Astrocyte of the cerebellum (primary cell): ENCODE measurements around the gene TTC14.
A peak's percentile ranks its signal among the peaks of the same experiment; 100 is the strongest.
"Not testable (repeated sequence)": the region's sequence is repeated elsewhere in the genome, so short reads cannot be mapped to it uniquely, and the experiment has no call there.

Source experiments
- DNase-seq: peaks from one replicate; pipeline ENCODE4 v3.0.0-alpha.2; 2011; ENCODE audit warnings: low read depth
- H3K4me3 ChIP-seq: 2 replicates; pipeline ENCODE4 v1.5.1; 2011; ENCODE audit warnings: mild to moderate bottlenecking, low read depth, low read length, moderate library complexity
- in situ Hi-C: cut with HindIII; loops from 2 replicates; pipeline ENCODE4 v1.10.0; 2017; ENCODE audit warnings: low sequenced_read_pairs
- TF ChIP-seq, protein P1 (sequence below): IDR thresholded peaks from 2 replicates; pipeline ENCODE4 v1.5.1; 2012; ENCODE audit warnings: low read length, low read depth, moderate library complexity, mild to moderate bottlenecking; ENCODE audit errors: missing control alignments

TTC14 gene

DNA sequence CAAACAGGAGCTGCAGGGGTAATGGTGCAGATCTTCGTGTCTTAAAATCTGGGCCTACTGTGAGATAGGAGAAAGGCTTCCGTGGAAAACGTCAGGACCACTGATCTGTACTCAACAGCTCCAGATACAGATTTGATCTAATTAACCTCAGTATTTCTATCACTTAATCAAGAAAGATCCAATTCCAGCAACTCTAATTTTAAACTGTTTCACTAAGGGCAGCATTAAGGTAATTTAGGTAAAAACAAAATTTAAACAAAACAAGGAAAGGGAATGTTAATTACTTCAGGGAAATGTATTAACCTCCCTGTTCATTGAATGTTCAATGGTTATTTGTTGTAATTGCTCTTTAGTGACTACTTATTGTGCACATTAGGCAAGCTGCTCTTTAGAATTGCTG, 26.4 kb upstream of the TTC14 start:
- H3K4me3 ChIP-seq, result no peak overlapping the region
- TF ChIP-seq, protein P1, sequence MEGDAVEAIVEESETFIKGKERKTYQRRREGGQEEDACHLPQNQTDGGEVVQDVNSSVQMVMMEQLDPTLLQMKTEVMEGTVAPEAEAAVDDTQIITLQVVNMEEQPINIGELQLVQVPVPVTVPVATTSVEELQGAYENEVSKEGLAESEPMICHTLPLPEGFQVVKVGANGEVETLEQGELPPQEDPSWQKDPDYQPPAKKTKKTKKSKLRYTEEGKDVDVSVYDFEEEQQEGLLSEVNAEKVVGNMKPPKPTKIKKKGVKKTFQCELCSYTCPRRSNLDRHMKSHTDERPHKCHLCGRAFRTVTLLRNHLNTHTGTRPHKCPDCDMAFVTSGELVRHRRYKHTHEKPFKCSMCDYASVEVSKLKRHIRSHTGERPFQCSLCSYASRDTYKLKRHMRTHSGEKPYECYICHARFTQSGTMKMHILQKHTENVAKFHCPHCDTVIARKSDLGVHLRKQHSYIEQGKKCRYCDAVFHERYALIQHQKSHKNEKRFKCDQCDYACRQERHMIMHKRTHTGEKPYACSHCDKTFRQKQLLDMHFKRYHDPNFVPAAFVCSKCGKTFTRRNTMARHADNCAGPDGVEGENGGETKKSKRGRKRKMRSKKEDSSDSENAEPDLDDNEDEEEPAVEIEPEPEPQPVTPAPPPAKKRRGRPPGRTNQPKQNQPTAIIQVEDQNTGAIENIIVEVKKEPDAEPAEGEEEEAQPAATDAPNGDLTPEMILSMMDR, result no peak
- no peak for DNase-seq
- in situ Hi-C loops, result no loop called here

- no peak for DNase-seq
- TF ChIP-seq, protein P1, result no peak
- no peak overlapping the region for H3K4me3 ChIP-seq
- in situ Hi-C loops, result no loop called here
Measured at GRCh38 chr3:180580934-180581333, 21.0 kb upstream of the TTC14 start.

GRCh38 chr3:180590396-180590795, 11.6 kb upstream of the TTC14 start:
- in situ Hi-C loops, result no loop called here

GRCh38 chr3:180593631-180594030, 8.3 kb upstream of the TTC14 start:
- H3K4me3 ChIP-seq, in situ Hi-C loops, DNase-seq: not testable (repeated sequence)

More at GRCh38 chr3:180590396-180590795, 11.6 kb upstream of the TTC14 start:
- DNase-seq, result no peak
- TF ChIP-seq, protein P1, result no peak
- no peak overlapping the region for H3K4me3 ChIP-seq

DNA sequence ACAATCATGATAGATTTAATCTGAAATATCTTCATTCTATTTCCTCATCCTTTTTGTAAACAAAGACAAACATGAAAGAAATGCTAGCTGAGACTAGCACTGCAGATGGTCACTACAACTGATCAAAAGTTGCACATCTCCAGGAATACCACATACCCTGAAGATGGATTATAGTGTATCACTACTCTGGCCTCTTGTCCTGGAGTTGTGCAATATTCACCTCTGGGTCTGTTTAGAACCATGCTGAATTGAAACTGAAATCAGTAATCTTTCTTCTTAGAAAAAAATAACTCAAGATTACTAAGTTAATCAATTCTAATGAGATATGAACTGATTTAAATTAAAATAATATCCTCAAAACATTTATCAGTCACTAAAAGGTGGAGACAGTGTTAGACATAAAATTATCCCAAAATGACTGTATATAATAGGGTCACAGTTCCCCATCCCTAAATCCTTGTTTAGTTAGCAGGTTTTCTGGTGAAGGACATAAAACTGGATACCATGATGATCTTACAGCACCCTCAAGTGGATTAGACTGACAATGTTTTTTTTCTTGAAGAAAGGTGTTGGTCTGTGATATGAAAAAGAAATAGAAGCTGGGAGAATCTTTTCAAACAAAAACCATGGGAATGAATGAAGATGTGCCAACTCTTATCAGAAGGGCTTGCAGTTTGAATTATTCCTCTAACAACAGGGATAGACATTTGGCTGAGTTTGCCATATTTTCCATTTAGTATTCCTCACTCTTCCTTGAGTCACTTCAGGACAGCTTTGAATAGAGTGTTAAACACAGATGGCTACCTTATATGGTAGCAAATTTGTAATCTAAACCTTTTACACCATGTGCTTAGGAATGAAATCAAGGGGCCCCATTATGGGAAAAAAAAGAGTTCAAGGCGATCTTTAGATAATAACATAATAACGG, 7.1 kb upstream of the TTC14 start:
- H3K4me3 ChIP-seq, result no peak overlapping the region
- in situ Hi-C loops, result no loop called here
- peak; percentile 39 for DNase-seq
- TF ChIP-seq, protein P1, result peak; percentile 46

GRCh38 chr3:180595559-180595935, 6.4 kb upstream of the TTC14 start:
- no peak for DNase-seq
- no peak overlapping the region for H3K4me3 ChIP-seq
- TF ChIP-seq, protein P1, result no peak
- in situ Hi-C loops, result no loop called here

GRCh38 chr3:180600473-180600872, 1.5 kb upstream of the TTC14 start:
- in situ Hi-C loops, result no loop called here
- DNase-seq, result no peak
- TF ChIP-seq, protein P1, result no peak
- no peak overlapping the region for H3K4me3 ChIP-seq
